Keratinocyte (primary cell): ENCODE results near the gene MIDN.

Experiments
- EZH2 ChIP-seq: IDR thresholded peaks from one replicate; pipeline ENCODE4 v1.6.1; 2012; ENCODE audit warnings: inconsistent platforms, mild to moderate bottlenecking, low read length, moderate library complexity
- TF ChIP-seq, protein P1 (sequence below), 3 experiments: IDR thresholded peaks in 1 of 3; conservative IDR thresholded peaks in 1 of 3; optimal IDR thresholded peaks in 1 of 3; 2 replicates in 2 of 3; 3 replicates in 1 of 3; pipeline versions ENCODE3 to v1.5.1; 2011; ENCODE audit warnings: low read length in 3 of 3, mild to moderate bottlenecking in 3 of 3, moderate library complexity in 2 of 3, control low read depth in 1 of 3, inconsistent platforms in 1 of 3; ENCODE audit not compliant: insufficient read depth in 2 of 3; ENCODE audit errors: extremely low read depth in 1 of 3

- TF ChIP-seq EZH2: no peak
- TF ChIP-seq, protein P1, sequence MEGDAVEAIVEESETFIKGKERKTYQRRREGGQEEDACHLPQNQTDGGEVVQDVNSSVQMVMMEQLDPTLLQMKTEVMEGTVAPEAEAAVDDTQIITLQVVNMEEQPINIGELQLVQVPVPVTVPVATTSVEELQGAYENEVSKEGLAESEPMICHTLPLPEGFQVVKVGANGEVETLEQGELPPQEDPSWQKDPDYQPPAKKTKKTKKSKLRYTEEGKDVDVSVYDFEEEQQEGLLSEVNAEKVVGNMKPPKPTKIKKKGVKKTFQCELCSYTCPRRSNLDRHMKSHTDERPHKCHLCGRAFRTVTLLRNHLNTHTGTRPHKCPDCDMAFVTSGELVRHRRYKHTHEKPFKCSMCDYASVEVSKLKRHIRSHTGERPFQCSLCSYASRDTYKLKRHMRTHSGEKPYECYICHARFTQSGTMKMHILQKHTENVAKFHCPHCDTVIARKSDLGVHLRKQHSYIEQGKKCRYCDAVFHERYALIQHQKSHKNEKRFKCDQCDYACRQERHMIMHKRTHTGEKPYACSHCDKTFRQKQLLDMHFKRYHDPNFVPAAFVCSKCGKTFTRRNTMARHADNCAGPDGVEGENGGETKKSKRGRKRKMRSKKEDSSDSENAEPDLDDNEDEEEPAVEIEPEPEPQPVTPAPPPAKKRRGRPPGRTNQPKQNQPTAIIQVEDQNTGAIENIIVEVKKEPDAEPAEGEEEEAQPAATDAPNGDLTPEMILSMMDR (optimal IDR thresholded peaks at IDR 0.05 in 1 of 3, IDR thresholded peaks at IDR 0.05 in 1 of 3, conservative IDR thresholded peaks at IDR 0.05 in 1 of 3; ENCODE audit: extremely low read depth in 1 of 3, insufficient read depth in 2 of 3, low read length in 3 of 3): no peak
These were observed 27.9 kb upstream of the MIDN start for GRCh38 chr19:1220477-1220930.
